GM12891 (cell line): ENCODE results near the gene ARSJ. TPM values are rescaled to one million over a fixed set of nuclear protein-coding genes. Genes with fewer than 3 reads are reported as not detected.
"Not testable (repeated sequence)": the region's sequence is repeated elsewhere in the genome, so short reads cannot be mapped to it uniquely, and the experiment has no call there.

Source experiments
- DNase-seq: peaks from one replicate; pipeline ENCODE4 v3.0.0; 2011; ENCODE audit warnings: low spot score; ENCODE audit not compliant: insufficient read length
- FAIRE-seq: peaks from 2 replicates; lab custom pipeline; 2011; peaks lifted over from hg19 to GRCh38; lab: Jason Lieb, UNC
- PAX5 ChIP-seq: IDR thresholded peaks from 2 replicates; pipeline ENCODE4 v1.6.1; 2011; ENCODE audit warnings: low read length, moderate library complexity, mild to moderate bottlenecking; ENCODE audit not compliant: insufficient read depth, severe bottlenecking
- POLR2A ChIP-seq: IDR thresholded peaks from 2 replicates; pipeline ENCODE4 v1.6.1; 2011; ENCODE audit warnings: low read depth, low read length, control low read depth
- POLR2AphosphoS5 ChIP-seq: IDR thresholded peaks from 2 replicates; pipeline ENCODE4 v1.6.1; 2011; ENCODE audit warnings: low read depth, low read length, control low read depth
- POU2F2 ChIP-seq: IDR thresholded peaks from 2 replicates; pipeline ENCODE4 v1.6.1; 2011; ENCODE audit warnings: low read depth, mild to moderate bottlenecking, control low read depth, low read length, moderate library complexity
- SPI1 ChIP-seq: IDR thresholded peaks from 2 replicates; pipeline ENCODE4 v1.6.1; 2011; ENCODE audit warnings: low read depth, low read length, control low read depth
- TAF1 ChIP-seq: IDR thresholded peaks from 2 replicates; pipeline ENCODE4 v1.6.1; 2011; ENCODE audit warnings: low read depth, low read length, control low read depth
- polyA plus RNA-seq: library from polyadenylated mRNA; unstranded; fragments of >200 nt; gene quantifications from one replicate; pipeline ENCODE4 v1.2.1, GENCODE V29; 2012; ENCODE audit warnings: low read depth, missing spikeins, inconsistent platforms; ENCODE audit not compliant: missing spikeins

Gene ARSJ
- not detected for polyA plus RNA-seq

DNA sequence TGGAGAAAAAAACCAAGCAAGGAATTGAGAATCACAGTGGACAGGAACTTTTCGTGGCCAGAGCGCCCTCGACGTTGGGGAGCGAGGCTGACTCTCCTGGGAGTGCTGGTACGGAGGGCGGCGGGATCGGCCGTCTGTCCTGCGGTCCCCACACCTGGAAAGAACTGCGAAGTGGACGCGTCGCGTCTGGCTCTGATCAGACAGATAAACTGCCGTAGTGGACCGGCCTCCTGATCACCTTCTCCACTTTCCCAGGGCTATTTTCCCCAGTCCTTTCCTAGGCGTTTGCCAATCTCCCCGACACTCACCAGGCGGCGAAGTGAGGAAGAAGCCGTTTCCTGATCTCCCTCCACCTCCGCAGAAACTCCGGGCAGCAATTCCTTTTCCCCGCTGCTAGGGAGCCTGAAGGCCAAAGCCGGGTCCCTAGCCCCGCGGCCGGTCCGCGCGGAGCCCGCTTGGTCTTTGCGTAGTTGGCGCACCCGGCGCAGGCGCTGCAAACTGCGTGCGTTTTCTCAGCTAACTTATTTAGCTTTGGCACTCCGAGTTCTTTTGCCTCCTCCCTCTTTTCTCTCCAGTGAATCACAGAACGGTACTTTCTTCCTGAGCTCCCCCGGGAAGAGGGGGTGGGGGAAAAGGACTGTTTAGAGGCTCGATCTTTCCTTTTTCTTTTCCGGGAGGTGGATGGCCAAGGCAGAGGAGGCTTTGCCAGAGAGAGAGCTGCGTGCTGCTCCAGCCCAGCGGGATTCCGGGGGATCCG lies at the start of gene ARSJ:
Gene ARSJ, minus strand, starts transcription at position 500 of the 757 bp plus-strand sequence. CDS start 813 bp downstream, outside the sequence.
- peak; percentile 8 for DNase-seq
- no peak for TF ChIP-seq TAF1
- no peak for TF ChIP-seq SPI1
- TF ChIP-seq POU2F2, result no peak
- TF ChIP-seq POLR2AphosphoS5, result no peak
- no peak for TF ChIP-seq PAX5
- no peak for TF ChIP-seq POLR2A
- FAIRE-seq, result peak; percentile 26

DNA sequence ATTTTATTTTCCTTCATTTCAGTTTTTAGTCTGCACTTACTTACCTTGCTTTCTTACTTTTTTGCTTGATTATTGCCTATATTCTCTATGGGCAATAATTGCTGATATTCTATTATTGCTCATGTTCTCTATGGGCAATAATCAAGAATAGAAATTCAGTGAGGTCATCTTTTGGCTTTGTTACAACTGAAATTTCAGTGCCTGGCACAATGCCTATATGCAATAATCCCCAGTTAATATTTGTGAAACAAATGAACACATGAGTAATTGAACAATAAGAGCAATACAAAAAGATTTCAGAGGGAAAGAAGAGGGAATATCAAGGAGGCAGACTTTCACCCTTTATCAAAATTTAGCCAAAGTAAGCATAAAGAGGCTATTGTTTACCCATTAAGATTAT lies 48.6 kb upstream of the ARSJ start:
- DNase-seq (no peak), FAIRE-seq (no peak)
- TF ChIP-seq POU2F2 (no peak), POLR2AphosphoS5 (no peak), PAX5 (no peak), TAF1 (no peak), SPI1 (no peak), POLR2A (no peak)

DNA sequence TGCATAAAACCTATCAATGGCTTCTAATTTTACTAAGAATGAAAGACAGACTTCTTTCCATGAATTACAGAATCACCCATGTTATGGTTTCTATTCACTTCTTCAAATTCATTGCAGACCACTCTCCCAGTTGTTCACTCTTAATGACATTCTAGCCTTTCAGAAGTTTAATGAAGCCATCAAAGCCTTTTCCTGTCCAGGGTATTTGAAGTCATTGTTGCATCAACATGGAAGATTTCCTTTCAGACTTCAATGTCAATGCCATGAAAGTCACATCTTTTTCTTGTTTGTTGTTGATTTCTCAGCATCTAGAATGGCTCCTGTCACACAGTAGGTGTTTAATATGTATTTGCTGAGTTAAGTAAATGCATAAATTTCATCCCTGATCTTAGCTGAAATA lies 48.1 kb upstream of the ARSJ start:
- FAIRE-seq, result no peak
- no peak for TF ChIP-seq PAX5
- TF ChIP-seq TAF1, result no peak
- no peak for TF ChIP-seq POLR2A
- no peak for TF ChIP-seq POU2F2
- no peak for TF ChIP-seq POLR2AphosphoS5
- TF ChIP-seq SPI1, result no peak

DNA sequence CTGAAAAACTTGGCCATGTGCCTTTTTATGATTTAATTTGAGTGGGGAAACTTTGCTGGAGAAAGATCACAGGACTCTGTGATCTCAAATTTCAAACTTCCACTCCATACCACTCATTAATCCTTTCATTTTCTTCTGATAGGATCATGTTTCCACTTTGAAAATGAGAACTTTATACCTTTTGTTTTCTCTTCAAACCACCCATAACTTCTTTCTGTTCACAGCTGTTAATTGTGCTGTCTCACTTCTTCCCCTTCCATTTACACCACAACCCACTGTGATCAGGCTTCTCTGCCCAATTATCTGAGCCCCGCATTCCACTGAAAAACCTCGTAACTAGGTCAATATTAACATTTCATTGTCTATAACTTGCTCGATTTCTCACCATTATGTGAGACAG lies 47.0 kb upstream of the ARSJ start:
- DNase-seq (no peak), FAIRE-seq (no peak)
- TF ChIP-seq SPI1 (no peak), POLR2A (no peak), PAX5 (no peak), POU2F2 (no peak), POLR2AphosphoS5 (no peak), TAF1 (no peak)

More for the DNA sequence above, 48.1 kb upstream of the ARSJ start:
- no peak for DNase-seq

DNA sequence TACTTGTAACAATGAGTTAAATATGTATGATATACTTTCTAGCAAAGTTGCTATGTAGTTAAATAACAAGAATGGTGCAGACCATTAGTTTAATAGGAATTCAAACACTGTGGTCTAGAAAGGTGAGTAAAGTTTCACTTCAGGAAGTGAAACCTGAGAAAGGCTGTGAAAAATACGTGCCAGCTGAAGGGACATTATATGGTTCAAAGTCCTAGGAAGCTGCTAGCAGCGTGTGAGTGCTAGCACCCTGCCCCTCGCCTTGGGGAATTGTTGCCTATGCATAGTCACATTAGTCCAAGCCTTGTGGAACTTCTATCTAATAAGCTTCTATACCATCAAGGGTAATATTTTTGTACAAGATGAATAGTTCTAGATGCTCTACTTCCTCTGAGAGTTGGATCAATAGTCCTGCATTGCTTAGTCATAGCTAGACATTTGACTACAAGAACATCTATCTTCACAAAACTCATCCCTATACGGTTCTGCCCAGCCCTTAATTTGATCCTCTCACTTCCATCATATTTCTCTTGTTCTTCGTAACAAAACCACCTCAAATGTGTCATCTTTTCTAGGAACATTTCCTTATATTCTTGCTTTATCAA lies 45.8 kb upstream of the ARSJ start:
- no peak for TF ChIP-seq POLR2AphosphoS5
- TF ChIP-seq SPI1, result peak; percentile 86
- FAIRE-seq, result peak; percentile 83
- no peak for DNase-seq

DNA sequence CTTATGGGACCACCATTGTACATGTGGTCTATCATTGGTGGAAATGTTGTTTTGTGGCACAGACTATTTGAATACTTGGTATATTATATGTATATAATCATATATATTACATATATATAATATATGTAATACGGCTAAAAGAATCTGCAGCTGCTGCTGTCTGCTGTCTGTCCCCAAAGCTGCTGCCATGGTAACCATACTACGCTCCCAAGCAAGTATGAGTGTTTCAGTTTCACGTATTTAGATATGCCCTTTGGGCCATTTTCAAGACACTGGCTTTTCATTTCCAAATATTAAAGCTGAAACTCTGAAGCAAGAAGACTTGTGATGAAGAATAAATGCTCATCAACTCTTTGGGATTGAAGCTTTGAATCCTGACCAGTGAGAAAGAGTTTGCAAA lies 42.0 kb upstream of the ARSJ start:
- DNase-seq (no peak), FAIRE-seq (peak; percentile 81)
- no peak for TF ChIP-seq POLR2AphosphoS5
- TF ChIP-seq POU2F2, result no peak
- no peak for TF ChIP-seq TAF1
- TF ChIP-seq SPI1, result no peak

DNA sequence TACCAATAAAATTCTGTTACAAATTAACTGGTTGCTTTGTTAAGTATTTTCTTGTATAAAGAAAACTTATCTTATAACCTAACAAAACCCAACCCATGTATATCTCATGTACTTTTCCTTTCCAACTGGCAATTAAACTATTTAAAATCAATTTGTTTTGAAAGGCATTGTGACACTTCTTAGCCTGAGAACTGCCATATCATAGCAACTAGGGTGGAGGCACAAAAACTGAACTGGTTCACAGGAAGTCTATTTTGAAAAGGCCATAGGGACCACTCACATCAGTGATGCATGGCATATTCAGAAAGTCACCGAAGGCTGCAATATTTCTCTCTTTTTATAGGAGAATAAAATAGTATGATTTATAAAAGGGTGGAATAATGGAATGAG lies 40.5 kb upstream of the ARSJ start:
- no peak for FAIRE-seq
- DNase-seq, result no peak
- TF ChIP-seq PAX5, result no peak
- no peak for TF ChIP-seq POU2F2
- TF ChIP-seq SPI1, result no peak
- TF ChIP-seq POLR2A, result no peak
- TF ChIP-seq TAF1, result no peak

DNA sequence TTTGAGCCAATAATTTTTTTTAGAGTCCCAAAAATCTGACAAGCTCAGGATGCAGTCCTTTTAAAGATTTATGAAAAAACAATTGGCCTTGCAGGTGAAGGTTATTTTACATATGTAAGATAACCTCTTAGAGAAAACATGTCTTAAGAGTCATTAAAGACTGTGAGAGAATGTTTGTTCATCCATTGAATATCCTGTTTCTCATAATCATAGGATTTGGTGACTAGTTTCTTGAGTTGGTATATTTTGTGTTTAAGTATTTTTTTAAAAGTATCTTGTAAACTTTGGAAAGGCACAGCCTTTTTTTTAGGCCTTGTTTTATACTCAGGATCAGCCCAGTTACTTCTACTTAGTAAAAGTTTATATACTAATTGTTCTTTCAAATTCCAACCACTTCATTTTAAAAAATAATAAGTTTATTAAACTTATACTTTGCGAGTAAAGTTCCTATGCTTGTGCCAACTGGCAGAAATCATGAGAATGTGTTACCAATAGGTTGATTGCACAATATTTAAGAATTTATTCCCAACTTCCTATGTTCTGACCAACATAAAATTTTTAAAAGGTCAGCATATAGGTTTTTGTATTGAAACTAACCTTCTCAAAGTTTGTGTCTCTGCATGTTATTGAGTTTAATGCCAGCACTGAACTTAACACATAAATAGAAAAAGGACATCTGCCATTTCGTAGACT lies 40.0 kb upstream of the ARSJ start:
- FAIRE-seq, result no peak
- TF ChIP-seq POLR2AphosphoS5 (no peak), PAX5 (no peak), POLR2A (no peak), POU2F2 (no peak), SPI1 (no peak), TAF1 (no peak)
- no peak for DNase-seq

DNA sequence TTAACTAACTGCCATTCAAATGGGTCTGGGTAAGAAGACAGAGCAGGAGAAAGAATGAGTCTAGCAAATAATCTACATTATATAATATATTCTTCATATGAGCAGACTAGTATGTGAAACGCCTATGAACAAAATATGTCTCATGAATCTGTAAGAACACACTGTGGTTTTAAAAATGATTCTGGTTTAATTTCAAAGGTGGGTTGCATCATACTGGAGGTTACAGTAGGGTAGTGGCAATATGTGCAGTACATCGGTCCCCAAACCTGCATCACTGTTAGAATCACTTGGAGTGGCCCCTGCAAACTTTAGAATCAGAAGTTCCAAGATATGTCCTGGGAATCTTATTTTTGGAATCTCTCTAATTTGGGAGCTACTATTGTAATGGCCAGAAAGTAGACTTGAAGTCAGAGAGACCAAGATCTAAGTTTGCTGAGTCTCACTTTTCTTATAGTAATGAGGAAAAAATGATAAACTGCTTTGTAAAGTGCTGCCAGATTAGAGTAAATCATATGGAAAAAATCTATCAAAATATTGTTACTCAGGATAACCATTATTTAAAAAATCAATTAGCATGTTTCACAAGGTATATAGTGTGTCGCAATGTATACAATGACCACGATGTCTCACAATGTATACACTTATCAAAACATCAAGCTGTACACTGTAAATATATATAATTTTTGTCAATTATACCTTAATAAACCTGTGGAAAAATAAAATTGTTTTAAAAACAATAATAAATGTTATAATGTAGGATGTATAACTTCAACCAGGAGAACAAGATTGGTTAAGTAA lies 37.9 kb upstream of the ARSJ start:
- no peak for DNase-seq
- FAIRE-seq, result no peak
- TF ChIP-seq POU2F2 (no peak), POLR2AphosphoS5 (no peak), POLR2A (no peak), PAX5 (no peak), SPI1 (no peak), TAF1 (no peak)

DNA sequence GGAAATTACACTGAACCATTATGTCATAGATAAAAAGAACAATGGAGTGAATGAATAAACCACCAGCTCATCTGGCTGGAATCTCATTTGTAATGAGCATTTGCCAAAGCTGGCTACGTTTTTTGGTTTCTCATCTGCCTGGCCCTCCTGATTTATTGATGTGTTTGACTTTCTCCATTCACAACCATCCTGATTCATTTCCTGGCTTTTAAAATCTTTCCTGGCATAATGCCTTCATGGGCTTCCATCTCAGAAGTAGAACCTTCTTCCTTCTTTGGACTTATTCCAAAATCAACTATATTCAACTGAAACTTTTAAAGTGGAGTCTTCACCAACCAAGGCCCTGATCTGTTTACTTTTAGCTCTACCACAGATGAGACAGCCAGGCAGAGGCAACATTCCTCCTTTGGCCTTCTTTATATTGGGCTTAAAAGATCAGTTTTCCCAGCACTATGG lies 36.0 kb upstream of the ARSJ start:
- TF ChIP-seq TAF1 (no peak), PAX5 (no peak), POLR2A (no peak), SPI1 (no peak), POLR2AphosphoS5 (no peak), POU2F2 (no peak)
- FAIRE-seq (no peak), DNase-seq (no peak)

DNA sequence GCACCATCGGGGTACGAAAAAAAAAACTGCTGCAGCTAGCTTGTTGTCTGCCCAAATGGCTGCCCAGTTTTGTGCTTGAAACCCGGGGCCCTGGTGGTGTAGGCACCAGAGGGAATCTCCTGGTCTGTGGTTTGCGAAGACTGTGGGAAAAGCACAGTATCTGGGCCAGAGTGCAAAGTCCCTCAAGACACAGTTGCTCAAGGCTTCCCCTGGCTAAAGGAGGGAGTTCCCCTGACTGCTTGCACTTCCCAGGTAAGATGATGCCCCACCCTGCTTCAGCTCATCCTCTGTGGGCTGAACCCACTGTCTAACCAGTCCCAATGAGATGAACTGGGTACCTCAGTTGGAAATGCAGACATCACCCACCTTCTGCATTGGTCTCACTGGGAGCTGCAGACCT lies 33.8 kb upstream of the ARSJ start:
- not testable (repeated sequence) for DNase-seq, FAIRE-seq
